Neutrophil (primary cell): Measurements from ENCODE around the gene MYDGF.

Experiments used
- H3K27ac ChIP-seq: fragments of 200-600 bp; sonication (generic); 2 replicates; pipeline ENCODE4 v1.5.1; 2016; ENCODE audit warnings: mild to moderate bottlenecking, moderate library complexity
- H3K27me3 ChIP-seq: fragments of 200-600 bp; sonication (generic); 2 replicates; pipeline ENCODE4 v1.6.0; 2016; ENCODE audit warnings: mild to moderate bottlenecking
- H3K36me3 ChIP-seq: fragments of 200-600 bp; sonication (generic); 2 replicates; pipeline ENCODE4 v1.5.1; 2017
- H3K4me1 ChIP-seq, 2 experiments: fragments of 200-600 bp in 1 of 2; sonication (generic) in 1 of 2; 1 replicate in 1 of 2; 2 replicates in 1 of 2; pipeline versions ENCODE4 v1.5.1 to v1.6.1; 2013 to 2016; ENCODE audit warnings: low read depth in 1 of 2, low read length in 1 of 2, mild to moderate bottlenecking in 1 of 2, moderate library complexity in 1 of 2; ENCODE audit not compliant: control insufficient read depth in 1 of 2, insufficient read depth in 1 of 2
- H3K4me3 ChIP-seq, 2 experiments: fragments of 200-600 bp in 1 of 2; sonication (generic) in 1 of 2; 1 replicate in 1 of 2; 2 replicates in 1 of 2; pipeline ENCODE4 v1.5.1; 2013 to 2016; ENCODE audit warnings: low read depth in 1 of 2, low read length in 1 of 2, mild to moderate bottlenecking in 1 of 2, moderate library complexity in 1 of 2
- H3K9me3 ChIP-seq: fragments of 200-600 bp; sonication (generic); 2 replicates; pipeline ENCODE4 v1.5.1; 2016
- CTCF ChIP-seq: fragments of 200-600 bp; sonication (generic); IDR thresholded peaks from 2 replicates; pipeline ENCODE4 v1.5.1; 2016; ENCODE audit warnings: antibody characterized with exemption

MYDGF gene

GRCh38 chr19:4633140-4633967, 36.8 kb downstream of the MYDGF start:
- no peaks in the 10 kb centered on the region for H3K36me3 ChIP-seq
- TF ChIP-seq CTCF: peak; percentile 96

GRCh38 chr19:4624733-4625362, 45.3 kb downstream of the MYDGF start:
- TF ChIP-seq CTCF: no peak
- peaks cover 29% of the 10 kb centered on the region for H3K27me3 ChIP-seq
- no peaks in the 10 kb centered on the region for H3K4me1 ChIP-seq
- no peak overlapping the region for H3K27ac ChIP-seq
- H3K4me3 ChIP-seq: no peak overlapping the region
- H3K9me3 ChIP-seq: no peaks in the 10 kb centered on the region
- H3K36me3 ChIP-seq: no peaks in the 10 kb centered on the region

More at GRCh38 chr19:4633140-4633967, 36.8 kb downstream of the MYDGF start:
- H3K4me1 ChIP-seq: peaks cover 20 to 24% of the 10 kb centered on the region in 2 experiments
- H3K27ac ChIP-seq: peak overlapping the region; percentile 76
- H3K9me3 ChIP-seq: no peaks in the 10 kb centered on the region
- peaks cover 14% of the 10 kb centered on the region for H3K27me3 ChIP-seq
- peak overlapping the region; percentile 8 to 28 for H3K4me3 ChIP-seq

GRCh38 chr19:4624301-4624700, 45.8 kb downstream of the MYDGF start:
- Histone ChIP-seq H3K9me3 (no peaks in the 10 kb centered on the region), H3K4me1 (no peaks in the 10 kb centered on the region), H3K27ac (no peak overlapping the region), H3K4me3 (no peak overlapping the region), H3K27me3 (peaks cover 35% of the 10 kb centered on the region), H3K36me3 (no peaks in the 10 kb centered on the region)
- no peak for TF ChIP-seq CTCF

- no peaks in the 10 kb centered on the region for H3K9me3 ChIP-seq
- no peaks in the 10 kb centered on the region for H3K4me1 ChIP-seq
- peaks cover 44% of the 10 kb centered on the region for H3K27me3 ChIP-seq
- no peaks in the 10 kb centered on the region for H3K36me3 ChIP-seq
- no peak for TF ChIP-seq CTCF
- no peak overlapping the region for H3K27ac ChIP-seq
- H3K4me3 ChIP-seq: no peak overlapping the region
These were observed 47.3 kb downstream of the MYDGF start for GRCh38 chr19:4622695-4623421.

- Histone ChIP-seq H3K4me3 (no peak overlapping the region), H3K27ac (no peak overlapping the region), H3K9me3 (no peaks in the 10 kb centered on the region), H3K27me3 (peaks cover 50% of the 10 kb centered on the region), H3K36me3 (no peaks in the 10 kb centered on the region), H3K4me1 (no peaks in the 10 kb centered on the region)
- TF ChIP-seq CTCF: no peak
These were observed 49.5 kb downstream of the MYDGF start for GRCh38 chr19:4620675-4621074.
